A673 (cell line): ENCODE results near the gene SF3B4. TPM values are rescaled to one million over a fixed set of nuclear protein-coding genes. Genes with fewer than 3 reads are reported as not detected.
A peak's percentile ranks its signal among the peaks of the same experiment; 100 is the strongest.

Source experiments
- BruUV-seq: library from RNA; stranded (reverse); fragments of 400-500 nt; replicated peaks from 2 replicates; lab custom pipeline; 2021; lab: Mats Ljungman, UMichigan
- CTCF ChIA-PET: fragments of 300-600 bp; sonication (Branson Sonifier 250); formaldehyde crosslinking; loops from one replicate; lab custom pipeline; 2022; ENCODE audit warnings: antibody characterized with exemption; lab: Charles Lee
- POLR2A ChIA-PET: fragments of 300-600 bp; sonication (Branson Sonifier 250); formaldehyde crosslinking; loops from one replicate; lab custom pipeline; 2022; ENCODE audit warnings: antibody characterized with exemption; ENCODE audit not compliant: low non-redundant PET; lab: Charles Lee
- DNase-seq: peaks from one replicate; pipeline ENCODE4 v3.0.0-alpha.2; 2015; ENCODE audit warnings: low spot score
- H3K27ac ChIP-seq: fragments of 200-600 bp; sonication (generic); 2 replicates; pipeline ENCODE4 v1.5.1; 2016; ENCODE audit warnings: mixed run types, low read depth, mild to moderate bottlenecking, mixed read lengths, antibody characterized with exemption, low read length; ENCODE audit not compliant: poor library complexity, severe bottlenecking
- H3K27me3 ChIP-seq: fragments of 200-600 bp; sonication (generic); replicated peaks from 2 replicates; pipeline ENCODE4 v1.6.1; 2017; ENCODE audit warnings: mixed run types, low read depth, mild to moderate bottlenecking, mixed read lengths, antibody characterized with exemption, low read length; ENCODE audit not compliant: insufficient read depth, poor library complexity
- H3K36me3 ChIP-seq: fragments of 200-600 bp; sonication (generic); 2 replicates; pipeline ENCODE4 v1.6.1; 2016; ENCODE audit warnings: mixed run types, mild to moderate bottlenecking, mixed read lengths, antibody characterized with exemption, low read length; ENCODE audit not compliant: insufficient read depth, poor library complexity, severe bottlenecking
- H3K4me1 ChIP-seq: fragments of 200-600 bp; sonication (generic); 2 replicates; pipeline ENCODE4 v1.6.1; 2017; ENCODE audit warnings: mixed run types, mild to moderate bottlenecking, mixed read lengths, antibody characterized with exemption, low read length; ENCODE audit not compliant: insufficient read depth, poor library complexity, severe bottlenecking
- H3K4me3 ChIP-seq: fragments of 200-600 bp; sonication (generic); 2 replicates; pipeline ENCODE4 v1.5.1; 2016; ENCODE audit warnings: low read depth, mixed run types, mild to moderate bottlenecking, mixed read lengths, low read length; ENCODE audit not compliant: poor library complexity, severe bottlenecking
- H3K9me3 ChIP-seq: fragments of 200-600 bp; sonication (generic); 2 replicates; pipeline ENCODE4 v1.6.1; 2016; ENCODE audit warnings: mixed run types, low read depth, mild to moderate bottlenecking, mixed read lengths, antibody characterized with exemption, low read length; ENCODE audit not compliant: poor library complexity, severe bottlenecking
- EZH2 ChIP-seq: fragments of 200-600 bp; sonication (generic); IDR thresholded peaks from 2 replicates; pipeline ENCODE4 v1.6.1; 2017; ENCODE audit warnings: borderline replicate concordance, low read depth, mild to moderate bottlenecking, mixed read lengths, antibody characterized with exemption, low read length; ENCODE audit not compliant: poor library complexity, severe bottlenecking
- intact Hi-C: fragments of 100-400 bp; cut with micrococcal nuclease; formaldehyde crosslinking; loops from one replicate; pipeline ENCODE4 v1.10.0; 2022; ENCODE audit not compliant: unreplicated experiment
- total RNA-seq: library from RNA; stranded (reverse); gene quantifications from 2 replicates; pipeline ENCODE4 v1.2.3, GENCODE V29; 2021
- TF ChIP-seq, protein P1 (sequence below): fragments of 300-800, 200-600 bp; sonication (generic); conservative IDR thresholded peaks from 2 replicates; pipeline ENCODE4 v1.5.1; 2017; ENCODE audit warnings: low read depth, mild to moderate bottlenecking, antibody characterized with exemption, low read length, moderate library complexity, mixed read lengths

Gene SF3B4
- total RNA-seq, 1 experiment from 2014 or later, result 137 TPM

DNA sequence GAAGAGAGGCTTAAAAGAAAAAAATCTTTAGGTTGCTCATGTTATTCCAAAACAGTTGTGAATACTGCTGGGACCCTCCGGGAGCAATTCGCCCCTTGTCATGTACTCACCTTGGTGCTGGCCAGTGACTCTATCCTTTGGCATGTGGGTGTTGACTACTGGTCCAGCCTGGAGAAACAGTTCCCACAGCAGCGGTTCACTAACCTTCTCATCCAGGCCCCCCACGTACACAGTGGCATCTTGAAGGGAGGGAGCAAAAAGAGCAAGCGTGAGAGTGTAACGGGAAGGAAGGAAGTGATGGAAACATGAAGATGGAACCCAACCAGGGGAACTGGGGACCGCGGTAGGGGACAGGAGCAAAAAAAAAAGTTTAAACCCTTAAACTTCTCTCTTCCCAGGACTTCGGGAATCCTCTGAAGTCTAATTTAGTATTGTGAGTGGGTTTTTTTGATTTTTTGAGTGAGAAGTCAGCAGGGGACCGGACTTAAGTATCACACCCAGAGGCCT is 494 bp downstream of the SF3B4 start:
- Histone ChIP-seq H3K27me3 (no peaks in the 10 kb centered on the region), H3K36me3 (peaks cover 46% of the 10 kb centered on the region), H3K4me1 (peaks cover 22% of the 10 kb centered on the region), H3K4me3 (peak overlapping the region; percentile 95), H3K9me3 (no peaks in the 10 kb centered on the region), H3K27ac (peak overlapping the region; percentile 95)
- no TSS peak for BruUV-seq
- intact Hi-C loops, result no loop called here
- ChIA-PET CTCF (no interaction called here), POLR2A (no interaction called here)
- TF ChIP-seq, protein P1, sequence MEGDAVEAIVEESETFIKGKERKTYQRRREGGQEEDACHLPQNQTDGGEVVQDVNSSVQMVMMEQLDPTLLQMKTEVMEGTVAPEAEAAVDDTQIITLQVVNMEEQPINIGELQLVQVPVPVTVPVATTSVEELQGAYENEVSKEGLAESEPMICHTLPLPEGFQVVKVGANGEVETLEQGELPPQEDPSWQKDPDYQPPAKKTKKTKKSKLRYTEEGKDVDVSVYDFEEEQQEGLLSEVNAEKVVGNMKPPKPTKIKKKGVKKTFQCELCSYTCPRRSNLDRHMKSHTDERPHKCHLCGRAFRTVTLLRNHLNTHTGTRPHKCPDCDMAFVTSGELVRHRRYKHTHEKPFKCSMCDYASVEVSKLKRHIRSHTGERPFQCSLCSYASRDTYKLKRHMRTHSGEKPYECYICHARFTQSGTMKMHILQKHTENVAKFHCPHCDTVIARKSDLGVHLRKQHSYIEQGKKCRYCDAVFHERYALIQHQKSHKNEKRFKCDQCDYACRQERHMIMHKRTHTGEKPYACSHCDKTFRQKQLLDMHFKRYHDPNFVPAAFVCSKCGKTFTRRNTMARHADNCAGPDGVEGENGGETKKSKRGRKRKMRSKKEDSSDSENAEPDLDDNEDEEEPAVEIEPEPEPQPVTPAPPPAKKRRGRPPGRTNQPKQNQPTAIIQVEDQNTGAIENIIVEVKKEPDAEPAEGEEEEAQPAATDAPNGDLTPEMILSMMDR, result no peak
- TF ChIP-seq EZH2, result no peak
- no peak for DNase-seq

DNA sequence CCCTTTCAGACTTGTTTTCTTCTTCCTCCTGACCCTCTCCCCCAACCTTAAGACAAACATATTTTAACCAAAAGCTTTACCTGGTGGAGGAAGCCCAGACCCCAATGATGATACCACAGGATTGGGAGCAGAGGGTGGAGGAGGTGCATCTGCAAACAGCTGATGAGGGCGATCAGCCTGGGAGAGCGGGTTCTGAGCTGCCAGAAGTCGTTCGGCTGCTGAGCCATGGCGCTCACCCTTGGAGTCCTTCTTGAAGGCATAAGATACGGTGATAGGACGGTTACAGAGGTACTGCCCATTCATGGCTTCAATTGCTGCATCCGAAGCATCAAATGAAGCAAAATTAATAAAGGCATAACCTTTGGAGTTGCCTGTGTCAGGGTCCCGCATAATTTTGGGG is 1.3 kb downstream of the SF3B4 start:
- Histone ChIP-seq H3K27ac (no peak overlapping the region), H3K9me3 (no peaks in the 10 kb centered on the region), H3K27me3 (no peaks in the 10 kb centered on the region), H3K4me3 (peak overlapping the region; percentile 95), H3K36me3 (peaks cover 46% of the 10 kb centered on the region), H3K4me1 (peaks cover 22% of the 10 kb centered on the region)
- intact Hi-C loops, result no loop called here
- no peak for TF ChIP-seq EZH2
- TF ChIP-seq, protein P1, result no peak
- TSS peak; percentile 64 for BruUV-seq
- CTCF ChIA-PET, result no interaction called here
- POLR2A ChIA-PET, result no interaction called here
- DNase-seq, result no peak

DNA sequence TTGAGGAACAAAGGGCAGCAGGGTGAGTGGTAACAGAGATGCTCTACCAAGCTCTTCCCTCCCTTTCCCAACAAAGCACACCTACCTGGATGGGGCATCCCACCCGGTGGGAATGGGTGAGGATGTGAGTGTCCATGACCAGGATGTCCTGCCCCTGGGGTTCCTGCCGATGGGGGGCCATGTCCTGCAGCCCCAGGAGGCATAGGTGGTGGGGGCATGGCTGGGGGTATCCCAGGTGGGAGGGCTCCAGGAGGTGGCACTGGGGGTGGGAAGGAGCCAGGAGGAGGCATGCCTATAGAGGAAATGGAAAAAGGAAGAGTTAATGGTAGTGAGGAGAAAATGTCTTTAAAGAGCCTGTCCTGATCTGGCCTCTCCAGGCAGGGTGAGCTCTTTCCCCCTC is 1.9 kb downstream of the SF3B4 start:
- Histone ChIP-seq H3K27me3 (no peaks in the 10 kb centered on the region), H3K36me3 (peaks cover 46% of the 10 kb centered on the region), H3K4me1 (peaks cover 22% of the 10 kb centered on the region), H3K9me3 (no peaks in the 10 kb centered on the region), H3K4me3 (no peak overlapping the region), H3K27ac (no peak overlapping the region)
- POLR2A ChIA-PET, result no interaction called here
- DNase-seq, result no peak
- TF ChIP-seq, protein P1, result no peak
- TF ChIP-seq EZH2, result no peak
- CTCF ChIA-PET, result no interaction called here
- intact Hi-C loops, result no loop called here
- BruUV-seq, result no TSS peak
